HG02852 (cell line): ENCODE results near the gene SNUPN.
"Not testable (repeated sequence)": the region's sequence is repeated elsewhere in the genome, so short reads cannot be mapped to it uniquely, and the experiment has no call there.

Experiments used
- ATAC-seq: cut with Tn5 transposase; IDR thresholded peaks from one replicate; pipeline ENCODE4 v1.9.1; 2021; ENCODE audit warnings: mild to moderate bottlenecking, moderate library complexity; ENCODE audit not compliant: unreplicated experiment

Gene SNUPN

DNA sequence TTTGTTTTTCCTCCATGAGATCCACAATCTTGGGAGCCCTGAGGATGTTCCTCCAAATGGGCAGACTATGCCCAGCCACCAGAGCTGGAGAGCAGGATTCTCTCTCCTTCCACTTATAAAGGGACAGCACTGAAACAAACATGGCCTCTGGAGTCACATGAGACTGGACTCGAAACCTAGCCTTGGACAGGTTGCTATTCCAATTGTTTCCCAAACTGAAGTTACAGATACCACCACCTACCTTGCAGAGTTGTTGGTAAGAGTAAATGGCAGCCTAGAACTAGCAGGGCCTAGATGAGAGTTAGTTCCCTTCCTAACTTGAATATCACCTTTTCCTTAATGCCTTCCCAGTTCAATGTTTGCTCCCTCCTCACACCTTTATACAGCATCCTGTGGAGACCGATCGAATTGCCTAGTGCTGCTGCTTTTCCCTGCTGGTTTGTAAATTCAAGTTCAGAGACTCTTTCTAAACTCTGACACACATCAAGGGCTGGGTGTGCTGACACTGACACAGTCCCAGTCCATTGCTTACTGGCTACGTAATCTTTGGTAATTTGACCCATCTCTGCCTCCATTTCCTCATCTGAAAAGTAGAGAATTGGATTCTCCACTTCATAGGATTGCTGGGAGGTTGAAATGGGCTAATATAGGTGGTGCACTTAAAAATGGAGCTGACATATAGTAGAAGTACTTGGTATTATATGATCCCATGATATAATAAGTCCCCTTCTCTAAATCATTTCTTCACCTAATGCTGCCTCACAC is 11.9 kb upstream of the SNUPN start:
- ATAC-seq: no peak

DNA sequence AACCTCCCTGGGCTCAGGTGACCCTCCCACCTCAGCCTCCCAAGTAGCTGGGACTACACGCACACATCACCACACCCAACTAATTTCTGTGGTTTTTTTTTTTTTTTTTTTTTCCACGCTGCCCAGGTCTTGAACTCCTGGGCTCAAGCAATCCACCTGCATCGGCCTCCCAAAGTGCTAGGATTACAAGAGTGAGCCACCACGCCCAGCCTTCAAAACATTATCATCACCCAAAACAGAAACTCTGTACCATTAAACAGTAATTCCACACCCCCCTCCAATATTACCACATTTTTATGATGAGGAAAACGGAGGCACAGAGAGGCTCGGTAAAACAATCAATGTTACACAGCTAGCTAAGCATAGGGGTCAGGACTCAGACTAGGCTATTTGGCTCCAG is 10.5 kb upstream of the SNUPN start:
- no peak for ATAC-seq

GRCh38 chr15:75633922-75634321 is 8.4 kb upstream of the SNUPN start:
- not testable (repeated sequence) for ATAC-seq

DNA sequence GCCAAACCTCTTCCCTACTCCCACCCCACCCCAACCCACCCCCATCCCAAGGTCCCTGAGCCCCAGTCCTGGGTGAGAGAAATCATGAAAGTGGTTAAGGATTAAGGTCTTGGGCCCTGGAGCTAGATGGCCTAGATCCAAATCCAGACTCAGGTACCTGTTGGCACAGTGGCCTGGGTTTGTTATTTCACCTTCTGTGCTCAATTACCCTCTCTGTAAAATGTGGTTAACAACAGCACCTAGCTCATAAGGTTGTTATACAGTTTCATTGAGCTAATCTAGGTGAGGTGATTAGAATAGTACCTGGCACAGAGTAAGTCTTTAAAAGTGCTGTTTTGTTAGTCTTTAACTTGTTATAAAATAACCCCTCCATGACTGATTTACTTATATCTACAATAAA is 6.4 kb upstream of the SNUPN start:
- no peak for ATAC-seq

GRCh38 chr15:75622505-75622904 is 3.0 kb downstream of the SNUPN start:
- no peak for ATAC-seq

DNA sequence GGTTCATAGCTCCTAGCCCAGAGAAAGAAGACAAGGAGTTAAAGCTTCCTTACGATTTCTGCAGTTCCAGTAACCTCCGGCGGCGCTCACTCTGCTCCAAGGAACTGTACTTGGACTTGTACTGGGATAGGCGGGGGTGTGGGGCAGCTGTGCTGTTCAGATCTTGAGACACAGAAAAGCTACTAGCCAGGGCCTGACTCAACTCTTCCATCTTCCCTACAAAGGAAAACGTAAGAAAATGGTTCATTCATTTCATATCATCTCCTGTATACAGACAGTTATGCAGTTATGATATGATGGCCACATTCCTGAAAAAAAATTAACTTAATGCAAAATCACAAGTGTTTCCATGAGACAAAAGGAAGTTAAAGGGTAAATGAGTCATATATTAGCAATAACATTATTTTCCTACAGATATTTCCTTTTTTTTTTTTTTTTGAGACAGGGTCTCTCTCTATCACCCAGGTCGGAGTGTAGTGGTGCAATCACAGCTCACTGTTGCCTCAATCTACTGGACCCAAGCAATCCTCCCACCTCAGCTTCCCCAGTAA is 4.6 kb downstream of the SNUPN start:
- ATAC-seq: no peak

GRCh38 chr15:75620058-75620820 is 5.3 kb downstream of the SNUPN start:
- no peak for ATAC-seq

- ATAC-seq: no peak
These were observed 8.8 kb downstream of the SNUPN start for GRCh38 chr15:75616766-75617165.

GRCh38 chr15:75606711-75607699 is 18.5 kb downstream of the SNUPN start:
- ATAC-seq: no peak

DNA sequence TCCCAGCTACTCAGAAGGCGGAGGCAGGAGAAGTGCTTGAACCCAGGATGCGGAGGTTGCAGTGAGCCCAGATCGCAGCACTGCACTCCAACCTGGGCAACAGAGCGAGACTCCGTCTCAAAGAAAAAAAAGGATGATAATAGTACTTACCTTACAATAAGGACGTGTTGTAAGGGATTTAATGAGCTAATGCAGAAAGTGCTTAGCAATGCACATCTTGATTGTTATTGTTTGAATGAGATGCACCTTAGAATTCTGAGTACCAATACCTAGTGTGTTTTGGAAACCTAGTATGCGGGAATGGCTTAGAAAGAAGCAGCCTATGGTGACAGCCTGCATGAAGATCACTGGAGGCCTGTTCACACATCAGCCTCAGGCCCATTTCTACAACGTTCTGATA is 19.5 kb downstream of the SNUPN start:
- no peak for ATAC-seq

GRCh38 chr15:75599401-75599800 is 26.1 kb downstream of the SNUPN start:
- ATAC-seq: no peak

DNA sequence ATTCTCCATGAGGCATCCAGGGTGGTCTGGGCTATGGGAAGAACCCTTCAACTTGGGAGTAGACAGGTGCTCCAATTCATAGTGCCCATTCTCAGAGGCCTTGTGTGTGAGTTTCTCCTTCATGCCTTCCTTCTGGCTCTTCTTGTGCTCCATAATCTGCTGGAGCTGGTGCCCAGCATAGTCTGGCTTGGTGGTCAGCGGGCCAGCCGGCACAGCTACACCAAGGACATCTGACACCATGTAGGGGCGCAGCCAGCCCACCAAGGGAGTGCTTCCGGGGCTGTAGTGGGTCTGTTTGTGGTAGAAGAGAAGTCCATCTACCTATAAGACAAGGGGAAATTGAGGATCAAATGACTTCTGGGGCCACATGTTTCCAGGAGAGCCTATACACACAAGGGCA is 27.2 kb downstream of the SNUPN start:
- no peak for ATAC-seq

- ATAC-seq: no peak
These were observed 27.7 kb downstream of the SNUPN start for GRCh38 chr15:75597667-75598341.

- no peak for ATAC-seq
These were observed 28.7 kb downstream of the SNUPN start for GRCh38 chr15:75596703-75597345.

GRCh38 chr15:75594276-75594675 is 31.2 kb downstream of the SNUPN start:
- no peak for ATAC-seq

GRCh38 chr15:75591655-75592364 is 33.7 kb downstream of the SNUPN start:
- no peak for ATAC-seq

DNA sequence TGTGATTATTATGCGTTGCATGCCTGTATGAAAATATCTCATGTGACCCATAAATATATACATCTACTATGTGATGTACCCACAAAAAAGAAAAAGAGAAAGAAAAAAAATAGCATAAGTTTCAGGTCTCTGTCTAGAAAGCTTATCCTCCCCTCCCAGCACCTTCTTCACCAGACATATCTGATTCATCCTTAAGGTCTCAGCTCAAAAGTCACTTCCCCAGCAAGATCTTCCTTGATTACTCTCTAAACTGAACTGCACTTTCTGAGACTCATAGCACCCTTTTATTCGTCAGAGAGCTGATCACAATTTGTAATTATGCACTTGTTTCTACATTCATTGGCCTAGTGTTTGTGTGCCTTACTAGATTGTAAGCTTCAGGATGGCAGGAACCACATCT is 35.3 kb downstream of the SNUPN start:
- no peak for ATAC-seq

DNA sequence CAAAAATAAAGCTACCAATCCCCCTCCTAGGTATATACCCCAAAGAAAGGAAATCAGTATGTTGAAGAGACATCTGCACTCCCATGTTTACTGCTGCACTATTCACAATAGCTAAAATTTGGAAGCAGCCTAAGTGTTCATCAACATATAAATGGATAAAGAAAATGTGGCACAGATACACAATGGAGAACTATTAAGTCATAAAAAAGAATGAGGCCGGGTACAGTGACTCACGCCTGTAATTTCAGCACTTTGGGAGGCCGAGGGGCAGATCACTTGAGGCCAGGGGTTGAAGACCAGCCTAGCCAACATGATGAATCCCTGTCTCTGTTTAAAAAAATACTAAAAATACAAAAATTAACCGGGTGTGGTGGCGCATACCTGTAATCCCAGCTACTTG is 36.5 kb downstream of the SNUPN start:
- no peak for ATAC-seq

DNA sequence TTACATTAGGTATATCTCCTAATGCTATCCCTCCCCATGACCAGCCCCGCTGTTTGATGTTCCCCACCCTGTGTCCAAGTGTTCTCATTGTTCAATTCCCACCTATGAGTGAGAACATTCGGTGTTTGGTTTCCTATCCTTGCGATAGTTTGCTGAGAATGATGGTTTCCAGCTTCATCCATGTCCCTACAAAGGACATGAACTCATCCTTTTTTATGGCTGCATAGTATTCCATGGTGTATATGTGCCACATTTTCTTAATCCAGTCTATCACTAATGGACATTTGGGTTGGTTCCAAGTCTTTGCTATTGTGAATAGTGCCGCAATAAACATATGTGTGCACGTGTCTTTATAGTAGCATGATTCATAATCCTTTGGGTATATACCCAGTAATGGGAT is 39.1 kb downstream of the SNUPN start:
- not testable (repeated sequence) for ATAC-seq
